Measurements from ENCODE around the gene ATAD1.

DNA sequence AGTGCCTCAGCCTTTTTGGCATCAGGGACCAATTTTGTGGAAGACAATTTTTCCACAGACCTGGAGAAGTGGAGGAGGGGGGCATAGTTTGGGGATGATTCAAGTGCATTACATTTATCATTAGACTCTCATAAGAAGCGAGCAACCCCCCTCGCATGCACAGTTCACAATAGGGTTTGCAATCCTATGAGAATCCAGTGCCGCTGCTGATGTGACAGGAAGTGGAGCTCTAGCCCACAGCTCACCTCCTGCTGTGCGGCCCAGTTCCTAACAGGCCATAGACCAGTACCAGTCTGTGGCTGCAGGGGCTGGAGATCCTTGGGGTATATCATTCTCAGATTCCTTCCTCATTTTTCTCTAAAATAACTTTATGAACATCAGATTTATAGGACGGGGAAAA lies 50.8 kb downstream of the ATAD1 start:
- TF ChIP-seq CTCF (IDR thresholded peaks at IDR 0.05) (no peak), POLR2A (IDR thresholded peaks at IDR 0.05) (no peak)
